HG02981 (cell line): ENCODE results near the gene PITHD1.
"Not testable (repeated sequence)": the region's sequence is repeated elsewhere in the genome, so short reads cannot be mapped to it uniquely, and the experiment has no call there.

Experiments
- ATAC-seq: cut with Tn5 transposase; IDR thresholded peaks from one replicate; pipeline ENCODE4 v1.9.1; 2021; ENCODE audit warnings: mild to moderate bottlenecking, moderate library complexity; ENCODE audit not compliant: unreplicated experiment

PITHD1 gene

GRCh38 chr1:23772854-23773242, 5.4 kb upstream of the PITHD1 start:
- no peak for ATAC-seq

- ATAC-seq = no peak
Measured at GRCh38 chr1:23774174-23774880, 3.9 kb upstream of the PITHD1 start.

- no peak for ATAC-seq
Measured at GRCh38 chr1:23776217-23776616, 2.0 kb upstream of the PITHD1 start.

- ATAC-seq = no peak
Measured at GRCh38 chr1:23779826-23780371, 1.7 kb downstream of the PITHD1 start.

- ATAC-seq = not testable (repeated sequence)
Measured at GRCh38 chr1:23783141-23783540, 4.9 kb downstream of the PITHD1 start.

GRCh38 chr1:23784846-23785245, 6.6 kb downstream of the PITHD1 start:
- no peak for ATAC-seq

GRCh38 chr1:23787701-23788100, 9.5 kb downstream of the PITHD1 start:
- ATAC-seq = no peak

GRCh38 chr1:23788695-23789094, 10.5 kb downstream of the PITHD1 start:
- no peak for ATAC-seq

GRCh38 chr1:23790696-23791515, 12.7 kb downstream of the PITHD1 start, which contains the start of gene LYPLA2:
TSS of gene LYPLA2 (plus strand) at chr1:23791145. CDS start at chr1:23792683, 1,538 bp downstream.
- peak; percentile 81 for ATAC-seq

- ATAC-seq = no peak
Measured at GRCh38 chr1:23791516-23792047, 13.4 kb downstream of the PITHD1 start.

GRCh38 chr1:23792151-23792945, 14.1 kb downstream of the PITHD1 start:
- no peak for ATAC-seq

- ATAC-seq = no peak
Measured at GRCh38 chr1:23793018-23793781, 15.0 kb downstream of the PITHD1 start.

- no peak for ATAC-seq
Measured at GRCh38 chr1:23793861-23794731, 15.9 kb downstream of the PITHD1 start.

- ATAC-seq = not testable (repeated sequence)
Measured at GRCh38 chr1:23794732-23795182, 16.5 kb downstream of the PITHD1 start.

- ATAC-seq = no peak
Measured at GRCh38 chr1:23795676-23796465, 17.7 kb downstream of the PITHD1 start.

- ATAC-seq = no peak
Measured at GRCh38 chr1:23796466-23797271, 18.5 kb downstream of the PITHD1 start.
